Prostate gland (tissue), 2 donors: ENCODE results near the gene FRMD4B. TPM values are rescaled to one million over a fixed set of nuclear protein-coding genes. Genes with fewer than 3 reads are reported as not detected.
A peak's percentile ranks its signal among the peaks of the same experiment; 100 is the strongest.

Experiments used
- DNase-seq: peaks from one replicate; pipeline ENCODE4 v3.0.0-alpha.2; 2019; ENCODE audit warnings: low spot score
- H3K27ac ChIP-seq, 2 donors: fragments of 200-600 bp; sonication (generic); 2 replicates each; pipeline ENCODE4 v1.5.1; 2017 to 2019
- H3K27me3 ChIP-seq: fragments of 200-600 bp; sonication (generic); replicated peaks from 2 replicates; pipeline ENCODE4 v1.5.1; 2019; ENCODE audit not compliant: insufficient read depth
- H3K36me3 ChIP-seq, 2 donors: fragments of 200-600 bp; sonication (generic); 1 replicate in 1 of 2; 2 replicates in 1 of 2; pipeline versions ENCODE4 v1.5.1 to v1.8.1; 2017 to 2019
- H3K4me1 ChIP-seq: fragments of 200-600 bp; sonication (generic); replicated peaks from 2 replicates; pipeline ENCODE4 v1.5.1; 2019
- H3K4me3 ChIP-seq, 2 donors: fragments of 200-600 bp; sonication (generic); 2 replicates each; pipeline ENCODE4 v1.5.1; 2017 to 2019
- H3K9me3 ChIP-seq: fragments of 200-600 bp; sonication (generic); 2 replicates; pipeline ENCODE4 v1.5.1; 2017
- POLR2A ChIP-seq: fragments of 450-650 bp; IDR thresholded peaks from one replicate; pipeline ENCODE4 v1.6.1; 2016; ENCODE audit warnings: antibody characterized with exemption, mild to moderate bottlenecking
- POLR2AphosphoS5 ChIP-seq: sonication (generic); formaldehyde crosslinking; IDR thresholded peaks from one replicate; pipeline ENCODE4 v1.6.1; 2017; ENCODE audit warnings: antibody characterized with exemption
- WGBS: methylation state at CpG from one replicate; pipeline ENCODE4 v1.1.5; 2018; 5-methylcytosine and 5-hydroxymethylcytosine counted together
- intact Hi-C: fragments of 100-400 bp; cut with DNase I; formaldehyde crosslinking; loops from one replicate; pipeline ENCODE4 v1.14.2; 2022
- total RNA-seq, 2 donors: library from RNA; depleted of rRNA; stranded (reverse); fragments of >200 nt; gene quantifications; one replicate each; pipeline ENCODE4 v1.1.0, GENCODE V29; 2016
- TF ChIP-seq, protein P1 (sequence below), 4 experiments: fragments of 200-600 bp in 2 of 4; fragments of 450-650 bp in 2 of 4; sonication (generic) in 2 of 4; IDR thresholded peaks; 1 replicate in 3 of 4; 2 replicates in 1 of 4; pipeline ENCODE4 v1.5.1; 2016 to 2019; ENCODE audit warnings: antibody characterized with exemption in 4 of 4, mild to moderate bottlenecking in 2 of 4, moderate library complexity in 2 of 4

The FRMD4B gene
- total RNA-seq, 2 donors from 2014 or later: 31.0 to 41.4 TPM

DNA sequence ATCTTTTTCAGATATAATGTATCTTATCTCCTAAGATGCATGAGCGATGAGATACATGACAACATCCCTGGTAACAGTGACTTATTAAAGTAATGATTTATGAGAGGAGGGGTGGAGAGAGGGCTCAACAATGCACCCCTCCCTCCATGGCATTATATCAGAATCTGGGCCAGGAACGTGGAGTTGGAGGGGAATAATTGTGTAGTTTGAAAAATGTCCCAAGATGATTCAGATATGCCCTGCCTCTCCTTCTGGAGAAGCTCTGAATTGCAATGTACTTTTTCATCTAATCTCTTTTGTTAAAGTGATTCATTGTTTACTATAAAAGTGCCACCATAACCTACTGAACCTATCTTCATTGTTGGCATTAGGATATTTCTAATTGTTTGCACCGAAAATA is 86.5 kb downstream of the FRMD4B start:
- 37% methylated on average over 3 of the region's 3 CpGs for WGBS
- Histone ChIP-seq H3K4me3 (no peak overlapping the region), H3K4me1 (no peaks in the 10 kb centered on the region), H3K36me3 (no peaks in the 10 kb centered on the region), H3K27ac (no peak overlapping the region), H3K9me3 (no peaks in the 10 kb centered on the region), H3K27me3 (no peaks in the 10 kb centered on the region)
- no peak for DNase-seq
- no peak for TF ChIP-seq POLR2A
- no peak for TF ChIP-seq POLR2AphosphoS5
- TF ChIP-seq, protein P1, sequence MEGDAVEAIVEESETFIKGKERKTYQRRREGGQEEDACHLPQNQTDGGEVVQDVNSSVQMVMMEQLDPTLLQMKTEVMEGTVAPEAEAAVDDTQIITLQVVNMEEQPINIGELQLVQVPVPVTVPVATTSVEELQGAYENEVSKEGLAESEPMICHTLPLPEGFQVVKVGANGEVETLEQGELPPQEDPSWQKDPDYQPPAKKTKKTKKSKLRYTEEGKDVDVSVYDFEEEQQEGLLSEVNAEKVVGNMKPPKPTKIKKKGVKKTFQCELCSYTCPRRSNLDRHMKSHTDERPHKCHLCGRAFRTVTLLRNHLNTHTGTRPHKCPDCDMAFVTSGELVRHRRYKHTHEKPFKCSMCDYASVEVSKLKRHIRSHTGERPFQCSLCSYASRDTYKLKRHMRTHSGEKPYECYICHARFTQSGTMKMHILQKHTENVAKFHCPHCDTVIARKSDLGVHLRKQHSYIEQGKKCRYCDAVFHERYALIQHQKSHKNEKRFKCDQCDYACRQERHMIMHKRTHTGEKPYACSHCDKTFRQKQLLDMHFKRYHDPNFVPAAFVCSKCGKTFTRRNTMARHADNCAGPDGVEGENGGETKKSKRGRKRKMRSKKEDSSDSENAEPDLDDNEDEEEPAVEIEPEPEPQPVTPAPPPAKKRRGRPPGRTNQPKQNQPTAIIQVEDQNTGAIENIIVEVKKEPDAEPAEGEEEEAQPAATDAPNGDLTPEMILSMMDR (IDR thresholded peaks at IDR 0.05): peak in 1 of 4 experiments; percentile 32
- intact Hi-C loops: no loop called here

DNA sequence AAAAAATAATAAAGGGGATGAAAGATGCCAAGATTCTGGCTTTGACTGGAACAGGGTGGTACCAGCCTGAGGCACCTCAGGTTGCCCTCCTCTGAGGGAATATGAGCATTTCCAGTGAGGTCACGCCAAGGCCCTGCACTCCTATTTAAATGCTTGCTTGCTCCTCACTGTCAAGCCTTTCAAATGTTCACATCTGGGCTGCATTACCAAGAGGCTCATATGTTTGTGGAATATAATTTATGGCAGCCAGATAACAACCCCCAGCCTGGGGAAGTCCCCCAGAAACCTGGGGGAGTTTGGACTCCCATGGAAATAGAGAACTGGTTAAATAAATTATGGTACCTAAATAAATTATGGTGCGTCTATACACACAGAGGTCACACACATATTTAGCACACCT is 88.4 kb downstream of the FRMD4B start:
- 87% methylated on average over 2 of the region's 2 CpGs for WGBS
- Histone ChIP-seq H3K36me3 (no peaks in the 10 kb centered on the region), H3K27ac (no peak overlapping the region), H3K27me3 (no peaks in the 10 kb centered on the region), H3K9me3 (no peaks in the 10 kb centered on the region), H3K4me3 (no peak overlapping the region), H3K4me1 (no peaks in the 10 kb centered on the region)
- intact Hi-C loops: no loop called here
- DNase-seq: no peak
- TF ChIP-seq, protein P1 (IDR thresholded peaks at IDR 0.05): no peak
- no peak for TF ChIP-seq POLR2A
- no peak for TF ChIP-seq POLR2AphosphoS5

DNA sequence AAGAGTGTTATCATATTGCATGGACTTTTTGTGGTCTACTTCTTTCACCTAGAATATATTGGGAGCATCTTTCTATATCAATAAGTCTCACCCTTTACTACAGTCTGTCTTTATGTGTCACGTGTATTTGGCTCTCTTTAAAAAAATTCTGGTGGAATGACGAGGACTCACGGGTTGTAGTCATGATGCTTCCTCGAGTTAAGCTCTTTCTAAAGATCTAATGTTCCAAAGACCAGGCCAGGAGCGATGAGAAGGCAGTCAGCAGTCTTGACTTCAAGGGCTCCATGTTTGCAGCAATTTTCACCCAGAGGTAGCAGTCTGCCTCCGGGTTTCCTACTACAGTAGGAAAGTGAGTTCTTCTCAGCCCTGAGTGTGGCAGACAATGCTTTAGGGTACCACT is 88.9 kb downstream of the FRMD4B start:
- no peak for DNase-seq
- H3K27me3 ChIP-seq: no peaks in the 10 kb centered on the region
- intact Hi-C loops: no loop called here
- no peaks in the 10 kb centered on the region for H3K4me1 ChIP-seq
- no peaks in the 10 kb centered on the region for H3K9me3 ChIP-seq
- no peak overlapping the region for H3K27ac ChIP-seq
- H3K36me3 ChIP-seq: no peaks in the 10 kb centered on the region
- H3K4me3 ChIP-seq: no peak overlapping the region
- TF ChIP-seq, protein P1 (IDR thresholded peaks at IDR 0.05): no peak
- TF ChIP-seq POLR2AphosphoS5 (no peak), POLR2A (no peak)
- 90% methylated on average over 6 of the region's 6 CpGs for WGBS

DNA sequence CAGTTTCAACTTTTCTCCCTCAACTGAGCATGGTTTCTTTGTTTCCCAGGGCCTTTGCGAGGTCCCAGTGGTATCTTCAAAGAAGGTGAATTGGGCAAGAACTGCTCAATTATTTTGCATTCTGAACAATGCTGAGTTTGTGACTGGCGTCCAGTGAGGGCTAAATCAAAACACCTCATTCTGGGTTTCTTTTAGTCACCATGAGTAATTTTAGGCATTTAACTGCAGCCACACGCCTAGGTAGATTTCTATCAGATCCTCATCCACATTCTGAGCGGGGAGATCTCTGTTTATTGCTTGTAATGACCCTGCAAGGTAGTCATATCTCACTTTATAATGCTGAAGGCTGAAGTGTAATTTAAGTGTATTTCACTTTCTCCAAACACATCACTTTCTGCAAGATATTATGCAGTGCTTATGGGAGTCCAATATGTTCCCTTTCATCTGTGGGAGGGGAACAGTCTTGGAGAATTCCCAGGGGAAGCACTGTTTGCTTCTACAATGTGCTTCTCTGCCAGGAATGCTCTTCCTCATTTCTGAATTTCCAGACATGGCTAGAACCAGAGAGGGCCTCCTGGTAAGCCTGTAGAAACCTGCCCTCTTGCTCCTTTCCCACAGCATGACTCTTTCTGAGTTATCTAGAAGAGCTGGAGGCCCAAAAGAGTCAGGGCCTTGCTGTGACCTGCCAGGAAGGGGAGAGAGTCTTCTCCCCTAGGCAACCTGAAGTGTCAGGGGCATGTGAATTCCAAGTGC is 91.7 kb downstream of the FRMD4B start:
- Histone ChIP-seq H3K27ac (peak overlapping the region; percentile 54 to 58), H3K4me1 (no peaks in the 10 kb centered on the region), H3K4me3 (no peak overlapping the region), H3K36me3 (no peaks in the 10 kb centered on the region), H3K27me3 (no peaks in the 10 kb centered on the region), H3K9me3 (no peaks in the 10 kb centered on the region)
- intact Hi-C loops: no loop called here
- no peak for DNase-seq
- 50% methylated on average over 4 of the region's 4 CpGs for WGBS
- TF ChIP-seq, protein P1 (IDR thresholded peaks at IDR 0.05): no peak
- TF ChIP-seq POLR2A (no peak), POLR2AphosphoS5 (peak; percentile 31)

DNA sequence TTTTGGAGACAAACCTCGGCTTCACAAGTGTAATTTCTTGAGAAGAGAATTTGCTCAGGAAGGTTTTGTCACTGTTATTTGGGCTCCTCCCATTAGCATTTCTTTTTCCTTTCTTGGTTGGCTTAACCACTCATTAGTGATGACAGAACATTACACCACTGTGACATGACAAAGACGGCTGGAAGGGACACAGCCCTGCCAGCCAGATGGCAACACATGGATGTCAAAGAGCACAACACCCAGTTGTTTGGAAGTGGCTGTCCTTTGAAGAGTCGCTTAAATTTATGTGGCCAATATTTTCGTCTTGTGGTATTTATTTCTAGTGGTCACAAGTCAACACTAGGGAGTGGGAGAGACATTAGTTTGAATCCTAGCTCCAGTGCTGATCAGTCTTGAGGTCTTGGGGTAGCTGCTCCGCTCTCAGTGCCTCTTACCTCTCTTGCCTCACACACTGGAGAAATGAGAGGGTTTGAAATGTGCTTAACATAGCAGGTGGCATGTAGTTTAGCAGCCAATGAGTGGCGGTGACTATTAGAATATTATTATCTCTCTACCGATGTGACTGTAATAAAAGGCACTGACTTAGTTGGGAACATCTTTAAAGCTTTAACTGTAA is 92.8 kb downstream of the FRMD4B start:
- Histone ChIP-seq H3K4me3 (no peak overlapping the region), H3K27me3 (no peaks in the 10 kb centered on the region), H3K36me3 (no peaks in the 10 kb centered on the region), H3K9me3 (no peaks in the 10 kb centered on the region), H3K4me1 (no peaks in the 10 kb centered on the region), H3K27ac (no peak overlapping the region)
- intact Hi-C loops: no loop called here
- 77% methylated on average over 7 of the region's 7 CpGs for WGBS
- TF ChIP-seq, protein P1 (IDR thresholded peaks at IDR 0.05): no peak
- no peak for TF ChIP-seq POLR2A
- no peak for TF ChIP-seq POLR2AphosphoS5
- DNase-seq: no peak
